ENCODE data around the gene PGS1.

The PGS1 gene

GRCh38 chr17:78433013-78433727, 54.7 kb downstream of the PGS1 start:
- no peak for DNase-seq
- no peak overlapping the region for H3K4me3 ChIP-seq (ENCODE audit: low read depth, low read length)
- in situ Hi-C loops (cut with HindIII; ENCODE audit: low pct_ligation_motif_present, low sequenced_read_pairs): no loop called here
- no peak overlapping the region for H3K27ac ChIP-seq
- peaks cover 3% of the 10 kb centered on the region for H3K36me3 ChIP-seq (replicated peaks)
- no peak for TF ChIP-seq CTCF (IDR thresholded peaks at IDR 0.05; ENCODE audit: low read depth, low read length, missing control alignments)
- no peaks in the 10 kb centered on the region for H3K27me3 ChIP-seq (replicated peaks)

GRCh38 chr17:78433780-78434335, 55.4 kb downstream of the PGS1 start:
- Histone ChIP-seq H3K27ac (no peak overlapping the region), H3K27me3 (replicated peaks) (no peaks in the 10 kb centered on the region), H3K36me3 (replicated peaks) (peaks cover 3% of the 10 kb centered on the region), H3K4me3 (ENCODE audit: low read depth, low read length) (no peak overlapping the region)
- no peak for TF ChIP-seq CTCF (IDR thresholded peaks at IDR 0.05; ENCODE audit: low read depth, low read length, missing control alignments)
- in situ Hi-C loops (cut with HindIII; ENCODE audit: low pct_ligation_motif_present, low sequenced_read_pairs): no loop called here
- DNase-seq: no peak

- no peak overlapping the region for H3K27ac ChIP-seq
- no peak for TF ChIP-seq CTCF (IDR thresholded peaks at IDR 0.05; ENCODE audit: low read depth, low read length, missing control alignments)
- no peak overlapping the region for H3K4me3 ChIP-seq (ENCODE audit: low read depth, low read length)
- in situ Hi-C loops (cut with HindIII; ENCODE audit: low pct_ligation_motif_present, low sequenced_read_pairs): no loop called here
- H3K27me3 ChIP-seq (replicated peaks): no peaks in the 10 kb centered on the region
- no peak for DNase-seq
- no peaks in the 10 kb centered on the region for H3K36me3 ChIP-seq (replicated peaks)
Measured at GRCh38 chr17:78434455-78435329, 56.2 kb downstream of the PGS1 start.

- H3K4me3 ChIP-seq (ENCODE audit: low read depth, low read length): no peak overlapping the region
- H3K27ac ChIP-seq: no peak overlapping the region
- no peak for DNase-seq
- in situ Hi-C loops (cut with HindIII; ENCODE audit: low pct_ligation_motif_present, low sequenced_read_pairs): no loop called here
- H3K36me3 ChIP-seq (replicated peaks): no peaks in the 10 kb centered on the region
- TF ChIP-seq CTCF (IDR thresholded peaks at IDR 0.05; ENCODE audit: low read depth, low read length, missing control alignments): no peak
- H3K27me3 ChIP-seq (replicated peaks): no peaks in the 10 kb centered on the region
Measured at GRCh38 chr17:78435330-78436005, 57.0 kb downstream of the PGS1 start.

GRCh38 chr17:78437508-78438169, 59.2 kb downstream of the PGS1 start:
- H3K27ac ChIP-seq: no peak overlapping the region
- no peaks in the 10 kb centered on the region for H3K27me3 ChIP-seq (replicated peaks)
- in situ Hi-C loops (cut with HindIII; ENCODE audit: low pct_ligation_motif_present, low sequenced_read_pairs): no loop called here
- no peaks in the 10 kb centered on the region for H3K36me3 ChIP-seq (replicated peaks)
- DNase-seq: no peak
- TF ChIP-seq CTCF (IDR thresholded peaks at IDR 0.05; ENCODE audit: low read depth, low read length, missing control alignments): no peak
- no peak overlapping the region for H3K4me3 ChIP-seq (ENCODE audit: low read depth, low read length)

Data from brain microvascular endothelial cell (primary cell).